Umbilical cord (tissue), 2 donors: ENCODE results near the gene CCNE1. TPM values are rescaled to one million over a fixed set of nuclear protein-coding genes. Genes with fewer than 3 reads are reported as not detected.
"Not testable (repeated sequence)": the region's sequence is repeated elsewhere in the genome, so short reads cannot be mapped to it uniquely, and the experiment has no call there.

Experiments
- DNase-seq: peaks from one replicate; pipeline ENCODE4 v3.0.0-alpha.2; 2015; ENCODE audit warnings: low spot score
- total RNA-seq: library from RNA; depleted of rRNA; stranded (reverse); fragments of >200 nt; gene quantifications from one replicate; pipeline ENCODE4 v1.2.3, GENCODE V29; 2014; ENCODE audit warnings: low replicate concordance; ENCODE audit not compliant: insufficient read depth

The CCNE1 gene
- total RNA-seq, 1 donor from 2014 or later = 2.6 TPM

DNA sequence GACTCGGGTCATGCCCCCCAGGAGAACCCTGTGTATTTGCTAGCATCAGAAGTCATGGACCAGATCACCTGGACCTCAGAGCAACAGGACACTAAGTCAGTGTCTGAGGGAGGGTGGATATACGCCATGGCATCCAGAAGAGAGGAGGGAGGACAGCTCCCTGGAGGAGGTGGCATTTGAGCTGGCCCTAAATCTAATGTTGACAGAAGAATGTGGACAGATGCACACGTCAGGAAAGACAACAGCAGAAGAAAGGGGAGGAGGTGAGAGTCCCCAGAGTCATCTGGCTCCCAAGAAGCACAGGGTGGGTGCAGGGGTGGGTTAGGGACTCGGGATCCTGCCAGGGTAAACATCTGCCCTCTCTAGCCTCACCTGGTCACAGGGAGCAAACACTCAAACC, 24.5 kb upstream of the CCNE1 start:
- DNase-seq = no peak

DNA sequence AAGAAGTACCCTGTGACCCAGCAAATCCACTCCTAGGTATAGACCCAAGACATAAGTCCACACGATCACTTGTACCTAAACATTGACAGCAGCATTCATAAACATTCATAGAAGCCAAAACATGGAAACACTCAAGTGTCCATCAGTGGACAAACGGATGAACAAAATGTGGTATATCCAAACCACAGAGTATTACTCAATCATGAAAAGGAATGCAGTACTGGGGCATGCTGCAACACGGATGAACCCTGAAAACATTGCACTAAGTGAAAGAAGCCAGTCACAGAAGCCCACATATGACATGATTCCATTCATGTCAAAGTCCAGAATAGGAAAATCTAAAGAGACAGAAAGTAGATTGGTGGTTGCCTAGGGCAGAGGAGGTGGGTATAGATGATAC, 22.8 kb upstream of the CCNE1 start:
- DNase-seq = no peak

DNA sequence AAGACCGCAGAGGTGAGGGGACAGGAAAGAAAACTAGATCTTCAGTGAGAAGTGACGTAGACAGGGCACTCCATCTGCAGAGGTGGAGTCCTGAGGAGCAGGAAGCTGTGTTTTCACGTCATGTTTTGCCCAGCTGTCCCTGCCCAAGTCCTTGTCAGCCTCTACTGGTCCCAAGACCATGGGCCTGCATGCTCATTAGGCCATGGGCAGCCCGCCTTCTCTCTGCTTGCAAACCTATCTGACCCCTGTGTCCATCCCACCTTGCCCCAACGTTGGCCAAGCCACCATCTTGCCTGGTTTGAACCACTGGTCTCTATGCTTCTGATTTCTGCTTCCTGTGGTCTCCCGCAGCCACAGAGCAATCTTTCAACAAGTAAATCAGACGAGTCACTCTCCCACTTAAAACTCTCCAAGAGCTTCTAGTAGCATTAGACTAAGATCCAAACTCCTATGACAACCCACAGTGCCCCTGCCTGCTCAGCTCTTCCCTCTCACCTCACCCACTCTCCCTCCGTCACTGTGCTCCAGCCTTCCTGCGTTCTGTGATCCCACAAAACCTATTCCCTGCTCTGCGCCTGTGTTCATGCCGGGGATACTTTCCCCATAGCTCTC, 18.6 kb upstream of the CCNE1 start:
- DNase-seq = no peak

DNA sequence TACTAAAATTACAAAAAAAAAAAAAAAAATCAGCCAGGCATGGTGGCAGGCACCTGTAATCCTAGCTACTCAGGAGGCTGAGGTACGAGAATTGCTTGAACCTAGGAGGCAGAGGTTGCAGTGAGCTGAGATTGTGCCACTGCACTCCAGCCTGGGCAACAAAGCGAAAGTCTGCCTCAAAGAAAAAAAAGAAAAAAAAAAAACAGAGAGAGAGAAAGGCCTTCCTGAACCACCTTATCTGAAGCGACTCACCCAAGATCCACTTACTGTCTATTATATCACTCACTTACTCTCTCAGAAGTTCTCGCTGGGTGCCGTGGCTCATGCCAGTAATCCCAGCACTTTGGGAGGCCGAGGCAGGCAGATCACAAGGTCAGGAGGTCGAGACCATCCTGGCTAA, 17.3 kb upstream of the CCNE1 start:
- not testable (repeated sequence) for DNase-seq

DNA sequence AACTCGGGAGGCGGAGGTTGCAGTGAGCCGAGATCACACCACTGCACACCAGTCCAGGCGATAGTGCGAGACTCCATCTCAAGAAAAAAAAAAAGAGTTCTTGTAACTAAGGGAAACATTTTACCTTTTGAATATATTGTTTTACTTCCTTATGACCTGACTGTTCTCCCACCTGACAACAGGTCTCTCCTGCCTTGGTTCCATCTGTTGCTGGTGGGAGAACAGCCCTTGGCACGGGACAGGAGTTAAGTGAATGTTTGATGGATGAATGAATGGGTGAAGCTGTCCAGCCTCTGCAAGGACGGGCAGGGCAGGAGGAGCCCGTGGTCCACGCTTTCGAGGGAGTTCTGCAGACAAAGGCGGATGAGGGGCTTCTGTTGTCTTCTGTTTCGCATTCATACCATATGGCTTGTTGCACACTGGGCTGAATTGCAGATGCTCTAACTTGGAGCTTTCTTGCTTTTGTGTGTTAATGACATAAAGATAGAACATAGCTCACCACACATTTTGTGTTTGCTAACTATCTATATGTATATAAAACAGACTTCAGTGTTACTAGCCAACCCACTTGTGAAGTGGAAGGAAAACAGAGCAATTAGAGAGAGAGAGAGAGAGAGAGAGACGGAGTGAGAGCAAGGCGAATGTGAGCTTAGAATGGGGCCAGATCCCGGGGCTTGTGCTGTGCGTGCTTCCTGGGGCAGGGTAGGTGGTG, 16.2 kb upstream of the CCNE1 start:
- DNase-seq = no peak

GRCh38 chr19:29796173-29796573, 15.6 kb upstream of the CCNE1 start:
- no peak for DNase-seq

DNA sequence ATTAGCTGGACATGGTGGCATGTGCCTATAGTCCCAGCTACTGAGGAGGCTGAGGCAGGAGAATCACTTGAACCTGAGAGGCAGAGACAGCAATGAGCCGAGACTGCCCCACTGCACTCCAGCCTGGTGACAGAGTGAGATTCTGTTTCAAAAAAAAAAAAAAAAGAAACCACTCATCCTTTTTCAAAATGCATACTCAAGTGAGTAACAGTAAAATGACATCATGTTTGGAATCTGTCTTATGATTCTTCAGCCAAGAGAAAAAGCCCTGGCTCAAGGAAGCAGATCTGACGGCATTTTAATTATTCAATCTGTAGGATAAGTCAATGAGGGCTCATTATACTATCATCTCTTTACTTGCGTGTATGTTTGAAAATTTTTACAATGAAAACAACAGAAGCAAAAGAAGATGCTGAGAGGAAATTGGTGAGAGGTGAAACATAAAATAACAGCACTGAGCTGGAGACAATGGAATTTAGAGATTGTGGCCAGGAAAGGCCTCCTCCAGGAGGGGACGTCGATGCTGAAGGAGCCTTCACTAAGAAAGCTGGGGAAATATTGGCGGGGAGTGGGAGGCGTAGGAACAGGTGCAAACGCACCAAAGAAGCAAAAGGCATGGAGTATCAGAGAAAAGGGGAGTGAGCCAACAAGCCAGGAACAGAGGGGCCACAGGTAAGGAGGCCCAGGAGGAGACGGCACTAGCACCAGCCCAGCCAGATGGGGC, 12.9 kb upstream of the CCNE1 start:
- DNase-seq = peak; percentile 81

- DNase-seq = no peak
Observed at GRCh38 chr19:29800100-29800825, 11.5 kb upstream of the CCNE1 start.

DNA sequence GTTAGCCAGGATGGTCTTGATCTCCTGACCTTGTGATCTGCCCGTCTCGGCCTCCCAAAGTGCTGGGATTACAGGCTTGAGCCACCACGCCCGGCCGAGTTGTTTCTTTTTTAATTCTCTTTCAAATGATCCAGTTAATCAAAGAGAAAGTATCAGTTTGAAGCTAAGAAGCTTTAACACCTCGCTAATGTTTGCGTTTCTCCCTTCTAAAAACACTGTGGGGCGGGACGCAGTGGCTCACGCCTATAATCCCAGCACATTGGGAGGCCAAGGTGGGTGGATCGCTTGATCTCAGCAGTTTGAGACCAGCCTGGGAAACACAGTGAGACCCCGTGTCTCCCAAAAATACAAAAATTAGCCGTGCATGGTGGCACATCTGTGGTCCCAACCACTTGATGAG, 7.8 kb upstream of the CCNE1 start:
- not testable (repeated sequence) for DNase-seq

DNA sequence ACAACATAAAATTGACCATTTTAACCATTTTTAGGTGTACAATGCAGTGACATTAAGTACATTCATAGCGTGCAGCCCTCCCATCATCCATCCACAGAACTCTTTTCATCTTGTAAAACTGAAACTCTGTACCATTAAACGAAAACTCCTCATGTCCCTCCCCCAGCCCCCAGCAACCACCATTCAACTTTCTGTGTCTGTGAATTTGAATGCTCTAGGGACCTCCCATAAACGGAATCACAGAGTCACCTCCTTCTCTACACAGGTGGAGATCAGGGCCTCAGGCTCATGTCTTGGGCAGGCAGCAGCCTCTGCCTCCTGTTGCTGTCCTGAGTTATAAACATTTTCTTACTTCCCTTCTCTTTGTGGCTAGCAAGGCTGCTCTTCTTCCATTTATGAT, 7.3 kb upstream of the CCNE1 start:
- DNase-seq = no peak

GRCh38 chr19:29805031-29805965, 6.5 kb upstream of the CCNE1 start:
- DNase-seq = no peak

DNA sequence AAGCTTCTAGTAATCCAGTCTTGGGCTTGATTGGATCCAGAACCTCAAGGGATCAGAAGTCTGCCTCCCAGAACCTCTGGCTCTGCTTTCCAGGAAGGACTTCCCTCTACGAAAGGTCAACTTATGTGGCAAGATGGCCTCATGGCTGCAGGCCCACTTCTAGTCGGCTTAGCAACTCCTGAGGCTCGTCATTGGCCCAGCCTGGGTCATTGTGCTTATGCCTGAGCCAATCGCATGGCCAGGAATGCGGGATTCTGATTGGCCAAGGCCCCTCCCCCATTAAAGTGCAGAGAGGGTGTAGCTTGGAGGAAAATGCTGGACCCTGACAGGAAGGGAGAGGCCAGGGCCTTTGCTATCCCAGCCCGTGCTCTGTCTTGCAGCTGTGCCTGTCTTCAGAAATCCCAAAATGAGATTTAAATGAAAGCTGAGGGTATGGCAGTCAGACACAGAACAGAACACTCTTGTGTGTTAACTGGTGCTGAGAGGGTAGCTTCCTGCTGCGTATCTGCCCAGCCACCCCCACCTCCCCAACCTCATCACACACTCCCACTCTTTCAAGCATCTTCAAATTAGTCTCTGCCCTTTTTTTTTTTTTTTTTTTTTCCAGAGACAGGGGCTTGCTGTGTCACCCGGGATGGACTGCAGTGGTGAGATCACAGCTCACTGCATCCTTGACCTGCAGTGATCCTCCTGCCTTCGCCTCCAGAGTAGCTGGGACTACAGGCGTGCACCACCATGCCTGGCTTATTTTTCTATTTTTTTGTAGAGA, 5.5 kb upstream of the CCNE1 start:
- peak; percentile 97 for DNase-seq

DNA sequence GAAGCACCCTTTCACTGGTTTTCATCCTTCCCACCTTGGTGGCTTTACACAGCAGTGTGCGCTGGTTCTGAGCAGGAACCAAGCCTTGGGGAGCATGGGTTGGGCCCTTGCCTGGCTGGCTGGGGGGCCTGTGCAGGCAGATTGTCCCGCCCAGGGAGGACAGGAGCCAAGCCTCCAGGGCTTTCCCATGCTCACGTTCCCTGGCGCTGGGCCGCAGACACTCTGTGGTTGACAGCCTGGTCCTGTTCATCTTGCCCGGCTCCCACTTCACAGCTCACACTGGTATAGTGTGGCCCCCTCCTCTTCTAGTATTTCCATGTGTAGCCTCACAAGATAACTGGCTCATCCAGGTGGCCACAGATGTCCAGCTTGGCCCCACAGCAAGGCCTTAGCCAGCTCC, 4.6 kb upstream of the CCNE1 start:
- DNase-seq = no peak

DNA sequence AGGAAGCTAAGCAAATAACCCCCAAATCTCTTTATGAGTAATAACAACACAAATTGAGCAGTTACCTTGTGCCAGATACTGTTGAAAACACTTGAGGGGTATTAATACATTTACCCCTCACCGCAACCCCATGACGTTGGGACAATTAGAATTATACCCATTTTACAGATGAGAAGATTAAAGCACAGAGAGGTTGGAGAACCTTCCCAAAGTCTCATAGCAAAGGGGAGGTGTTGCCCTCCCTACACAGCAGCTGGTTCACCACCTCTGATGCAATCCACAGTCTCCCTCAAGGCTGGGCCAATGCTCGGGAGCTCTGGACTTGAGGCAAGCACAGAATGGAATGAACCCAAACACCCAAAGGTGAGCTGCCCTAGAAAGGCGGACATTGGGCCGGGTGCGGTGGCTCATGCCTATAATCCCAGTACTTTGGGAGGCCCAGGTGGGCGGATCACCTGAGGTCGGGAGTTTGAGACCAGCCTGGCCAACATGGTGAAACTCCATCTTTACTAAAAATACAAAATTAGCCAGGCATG, 3.9 kb upstream of the CCNE1 start:
- DNase-seq = no peak

DNA sequence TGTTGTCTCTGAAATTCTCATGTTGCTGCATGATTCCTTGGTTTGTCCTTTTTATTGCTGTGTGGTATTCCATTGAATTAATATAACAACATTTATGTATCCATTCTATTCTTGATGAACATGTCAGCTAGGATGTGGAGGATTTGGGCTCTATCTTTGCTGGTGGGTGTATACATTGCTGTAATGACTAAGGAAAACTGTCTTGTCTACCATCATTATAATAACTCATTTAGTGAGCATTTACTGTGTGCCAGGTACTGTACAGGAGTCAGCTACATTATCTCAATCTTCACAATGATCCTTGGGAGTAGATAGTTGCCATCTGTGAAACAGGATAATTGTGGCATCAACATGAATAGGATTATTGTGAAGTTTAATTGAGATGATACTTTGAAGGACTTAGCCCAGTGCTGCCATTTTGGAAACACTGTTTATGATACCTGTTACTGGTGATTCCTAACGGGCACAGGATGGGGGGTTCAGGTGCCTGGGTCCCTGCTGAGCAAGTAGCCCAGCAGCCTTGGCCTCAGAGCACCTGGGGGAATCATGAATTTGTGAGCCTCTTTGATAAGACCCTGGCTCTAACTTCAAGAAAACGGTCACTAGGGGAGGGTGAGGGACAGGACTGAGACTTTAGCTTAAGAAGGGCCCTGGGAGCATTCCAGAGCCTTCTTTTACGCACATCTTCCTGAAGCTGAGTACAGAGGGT, 1.8 kb upstream of the CCNE1 start:
- no peak for DNase-seq

- peak; percentile 59 for DNase-seq
Observed at GRCh38 chr19:29810504-29810871, 1.3 kb upstream of the CCNE1 start.

DNA sequence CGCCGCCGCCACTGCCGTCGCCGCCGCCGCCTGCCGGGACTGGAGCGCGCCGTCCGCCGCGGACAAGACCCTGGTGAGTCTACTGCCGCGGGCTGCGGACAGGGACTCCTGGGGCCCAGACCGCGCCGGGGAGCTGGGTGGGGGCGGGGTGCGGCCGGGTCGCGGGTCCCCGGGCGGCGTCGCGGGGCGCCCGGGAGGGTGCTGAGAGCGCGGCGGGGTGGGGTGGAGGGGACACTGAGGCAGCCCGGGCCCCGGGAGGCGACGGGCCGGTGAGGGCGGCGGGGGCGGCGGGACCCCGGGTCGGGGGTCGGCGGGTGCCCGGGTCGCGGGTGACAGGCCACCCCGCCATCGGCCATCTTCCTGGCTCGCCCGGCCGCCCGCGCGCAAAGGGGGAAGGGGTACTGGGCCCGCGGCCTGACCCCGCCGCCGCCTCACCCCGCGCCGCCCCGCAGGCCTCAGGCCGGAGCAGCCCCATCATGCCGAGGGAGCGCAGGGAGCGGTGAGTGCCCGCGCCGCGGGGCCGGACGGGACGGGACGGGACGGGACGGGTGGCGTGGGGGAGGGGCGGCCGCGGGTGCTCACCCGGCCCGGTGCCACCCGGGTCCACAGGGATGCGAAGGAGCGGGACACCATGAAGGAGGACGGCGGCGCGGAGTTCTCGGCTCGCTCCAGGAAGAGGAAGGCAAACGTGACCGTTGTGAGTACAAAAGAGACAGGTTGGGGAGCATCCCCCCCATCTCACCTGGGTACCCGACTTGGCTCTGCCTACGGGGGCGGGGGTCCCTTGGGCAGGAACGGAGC, 489 bp downstream of the CCNE1 start:
- no peak for DNase-seq

DNA sequence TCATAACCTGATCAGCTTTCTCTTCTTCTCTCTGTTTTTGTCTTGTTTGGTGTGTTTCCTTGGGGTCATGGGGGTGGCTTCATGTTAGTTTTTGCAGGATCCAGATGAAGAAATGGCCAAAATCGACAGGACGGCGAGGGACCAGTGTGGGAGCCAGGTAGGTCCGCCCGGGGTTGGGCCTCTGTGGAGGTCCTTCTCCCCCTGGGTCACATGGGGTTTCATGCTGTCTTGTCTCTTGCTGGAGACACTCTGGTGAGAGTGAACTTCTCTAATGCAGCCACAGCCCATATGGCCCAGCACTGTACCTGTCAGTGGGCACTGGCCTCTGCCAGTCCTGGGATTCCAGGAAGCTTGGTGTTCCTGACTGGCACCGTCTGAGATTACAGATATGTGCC, 1.1 kb downstream of the CCNE1 start:
- DNase-seq = no peak

GRCh38 chr19:29813642-29814041, 1.9 kb downstream of the CCNE1 start:
- DNase-seq = no peak
